HL-60/S4 treated with phorbol 12-myristate 13-acetate at 8.2 ng/mL for 4 days and 3 days (cell line): ENCODE data around the gene UBE2D3.

ENCODE experiments used
- in situ Hi-C: fragments of 300-500 bp; cut with MboI; formaldehyde crosslinking; loops from 2 replicates; pipeline ENCODE4 v1.15.0; 2022; ENCODE audit warnings: low sequenced_read_pairs

The UBE2D3 gene

GRCh38 chr4:102758241-102759160 is 68.8 kb downstream of the UBE2D3 start:
- in situ Hi-C loops, result no loop called here

- in situ Hi-C loops, result no loop called here
Observed at GRCh38 chr4:102757681-102758080, 69.7 kb downstream of the UBE2D3 start.

GRCh38 chr4:102754044-102754443 is 73.3 kb downstream of the UBE2D3 start:
- in situ Hi-C loops, result no loop called here

GRCh38 chr4:102751941-102752340 is 75.4 kb downstream of the UBE2D3 start:
- in situ Hi-C loops, result no loop called here
